GM12892 (cell line): ENCODE data around the gene CD300C.

Source experiments
- POLR2A ChIP-seq: IDR thresholded peaks from 2 replicates; pipeline ENCODE4 v1.6.1; 2011; ENCODE audit warnings: low read depth, low read length, control low read depth
- TAF1 ChIP-seq: IDR thresholded peaks from 2 replicates; pipeline ENCODE4 v1.6.1; 2011; ENCODE audit warnings: low read depth, mild to moderate bottlenecking, control low read depth, low read length, borderline replicate concordance

DNA sequence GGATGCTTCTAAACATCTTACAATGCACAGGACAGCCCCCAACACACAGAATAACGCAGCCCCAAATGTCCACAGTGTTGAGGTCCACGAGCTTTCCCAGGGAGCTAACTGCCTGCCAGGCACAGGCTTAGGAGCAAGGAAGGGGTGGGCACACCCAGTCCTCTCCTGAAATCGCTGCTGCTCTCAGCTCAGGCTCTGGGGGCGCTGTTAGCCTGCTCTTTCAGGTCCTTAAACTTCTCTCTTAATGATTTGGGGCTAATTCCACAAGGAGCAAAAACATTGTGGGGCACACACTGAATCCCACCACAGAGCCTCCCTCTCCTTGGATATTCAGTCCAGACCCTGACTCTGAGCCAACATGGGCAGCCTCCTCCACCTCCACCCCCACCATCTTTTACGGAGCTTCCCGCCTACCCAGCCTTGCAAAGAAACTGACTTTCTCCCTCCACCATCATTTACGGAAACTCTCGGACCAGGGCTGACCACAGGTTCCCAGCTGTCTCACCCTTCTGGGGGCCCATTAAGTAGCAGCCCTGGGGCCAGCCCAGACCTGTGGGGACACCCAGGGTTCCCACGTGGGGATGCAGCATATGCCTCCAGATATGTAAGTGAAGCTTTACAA is 20.3 kb upstream of the CD300C start:
- TF ChIP-seq POLR2A (no peak), TAF1 (no peak)
